Ishikawa (cell line): ENCODE results near the gene WNT4.

Experiments
- CEBPB ChIP-seq: IDR thresholded peaks from 2 replicates; pipeline ENCODE4 v1.6.1; 2012
- CREB1 ChIP-seq: IDR thresholded peaks from 2 replicates; pipeline ENCODE4 v1.6.1; 2012; ENCODE audit warnings: low read depth
- EGR1 ChIP-seq: IDR thresholded peaks from 2 replicates; pipeline ENCODE4 v1.6.1; 2012
- EP300 ChIP-seq: IDR thresholded peaks from 2 replicates; pipeline ENCODE4 v1.6.1; 2012; ENCODE audit warnings: borderline replicate concordance
- FOXM1 ChIP-seq: IDR thresholded peaks from 2 replicates; pipeline ENCODE4 v1.6.1; 2012; ENCODE audit warnings: low read depth, borderline replicate concordance
- MAX ChIP-seq: IDR thresholded peaks from 2 replicates; pipeline ENCODE4 v1.6.1; 2012
- NFIC ChIP-seq: IDR thresholded peaks from 2 replicates; pipeline ENCODE4 v1.6.1; 2012
- RAD21 ChIP-seq: IDR thresholded peaks from 2 replicates; pipeline ENCODE4 v1.6.1; 2012; ENCODE audit warnings: low read depth
- REST ChIP-seq: IDR thresholded peaks from 2 replicates; pipeline ENCODE4 v1.6.1; 2012; ENCODE audit warnings: low read depth, mild to moderate bottlenecking
- TAF1 ChIP-seq: IDR thresholded peaks from 2 replicates; pipeline ENCODE4 v1.6.1; 2012; ENCODE audit warnings: low read depth, mild to moderate bottlenecking
- TCF12 ChIP-seq: IDR thresholded peaks from 2 replicates; pipeline ENCODE4 v1.6.1; 2012; ENCODE audit warnings: low read depth
- TEAD4 ChIP-seq: IDR thresholded peaks from 2 replicates; pipeline ENCODE4 v1.6.1; 2012
- YY1 ChIP-seq: IDR thresholded peaks from 2 replicates; pipeline ENCODE4 v1.6.1; 2012; ENCODE audit warnings: low read depth
- ZBTB7A ChIP-seq: IDR thresholded peaks from 2 replicates; pipeline ENCODE4 v1.6.1; 2012; ENCODE audit warnings: low read depth

- no peak for TF ChIP-seq TAF1
- no peak for TF ChIP-seq EGR1
- TF ChIP-seq CREB1: no peak
- no peak for TF ChIP-seq MAX
- no peak for TF ChIP-seq NFIC
- TF ChIP-seq TCF12: no peak
- no peak for TF ChIP-seq EP300
- no peak for TF ChIP-seq REST
- TF ChIP-seq CEBPB: no peak
- TF ChIP-seq FOXM1: no peak
- TF ChIP-seq YY1: no peak
- no peak for TF ChIP-seq TEAD4
- no peak for TF ChIP-seq RAD21
- TF ChIP-seq ZBTB7A: no peak
Measured at GRCh38 chr1:22133931-22134324, 9.0 kb downstream of the WNT4 start.
